ENCODE measurements around the gene DMWD.

GRCh38 chr19:45814166-45814780 is 21.6 kb upstream of the DMWD start:
- TF ChIP-seq MXI1 (IDR thresholded peaks at IDR 0.05; ENCODE audit: borderline replicate concordance, low read depth, low read length) (no peak), CTCF (conservative IDR thresholded peaks at IDR 0.05; ENCODE audit: low read depth, low read length) (no peak), POLR2A (IDR thresholded peaks at IDR 0.05; ENCODE audit: low read depth, low read length) (no peak), BHLHE40 (IDR thresholded peaks at IDR 0.05; ENCODE audit: low read depth, low read length) (no peak), USF2 (IDR thresholded peaks at IDR 0.05; ENCODE audit: low read depth, low read length) (no peak), ELK1 (IDR thresholded peaks at IDR 0.05; ENCODE audit: borderline replicate concordance, low read depth, low read length) (no peak), RCOR1 (IDR thresholded peaks at IDR 0.05; ENCODE audit: insufficient replicate concordance, low read length) (no peak), FOS (IDR thresholded peaks at IDR 0.05; ENCODE audit: low read depth, low read length) (no peak), RFX5 (IDR thresholded peaks at IDR 0.05; ENCODE audit: low read depth, low read length) (no peak), SMC3 (IDR thresholded peaks at IDR 0.05; ENCODE audit: low read depth, low read length) (no peak), RAD21 (IDR thresholded peaks at IDR 0.05; ENCODE audit: low read length) (no peak), MAFK (IDR thresholded peaks at IDR 0.05; ENCODE audit: low read depth, low read length) (no peak), MAZ (IDR thresholded peaks at IDR 0.05; ENCODE audit: borderline replicate concordance, low read depth, low read length) (no peak), CEBPB (IDR thresholded peaks at IDR 0.05; ENCODE audit: low read depth, low read length) (no peak)
